Skin epidermis (tissue), 12 donors: ENCODE data around the gene TMEM117.
"Not testable (repeated sequence)": the region's sequence is repeated elsewhere in the genome, so short reads cannot be mapped to it uniquely, and the experiment has no call there.

Source experiments
- H3K27ac ChIP-seq, 21 experiments: fragments of 200-600 bp; sonication (generic) in 11 of 21; one replicate each; pipeline ENCODE4 v1.5.0; 2020; ENCODE audit warnings: mild to moderate bottlenecking in 3 of 21, inconsistent platforms in 2 of 21, moderate library complexity in 2 of 21
- H3K4me3 ChIP-seq, 7 experiments: fragments of 200-600 bp; sonication (generic) in 2 of 7; one replicate each; pipeline ENCODE4 v1.5.0; 2020; ENCODE audit warnings: inconsistent platforms in 2 of 7, mild to moderate bottlenecking in 2 of 7, moderate library complexity in 1 of 7

TMEM117 gene

GRCh38 chr12:44000309-44000952 is 164.6 kb downstream of the TMEM117 start:
- Histone ChIP-seq H3K4me3 (no peak overlapping the region), H3K27ac (no peak overlapping the region)

DNA sequence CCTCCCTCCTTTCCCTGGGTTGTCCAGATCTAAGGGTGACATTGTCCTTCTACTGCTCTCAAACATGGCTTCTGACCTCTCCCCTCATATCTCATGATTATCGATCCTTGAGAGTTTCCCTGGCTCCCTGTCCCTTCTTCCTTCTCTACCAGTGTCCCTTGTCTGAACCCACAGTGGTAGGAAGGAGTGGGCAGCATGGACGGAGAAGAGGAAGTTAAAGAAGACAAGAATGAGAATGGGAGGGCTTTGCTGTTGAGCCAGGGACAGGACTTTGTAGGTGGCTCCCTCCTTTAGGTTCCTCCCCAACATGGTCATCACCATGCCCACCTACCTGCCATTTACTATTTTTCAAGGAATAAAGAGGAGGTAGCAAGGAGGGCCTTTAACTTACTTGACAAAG is 166.7 kb downstream of the TMEM117 start:
- H3K27ac ChIP-seq, result no peak overlapping the region
- no peak overlapping the region for H3K4me3 ChIP-seq

- H3K4me3 ChIP-seq, result no peak overlapping the region
- H3K27ac ChIP-seq, result no peak overlapping the region
Measured at GRCh38 chr12:44003721-44004120, 167.8 kb downstream of the TMEM117 start.

- H3K27ac ChIP-seq, result no peak overlapping the region
- no peak overlapping the region for H3K4me3 ChIP-seq
Measured at GRCh38 chr12:44015333-44015941, 179.6 kb downstream of the TMEM117 start.

GRCh38 chr12:44017216-44017615 is 181.3 kb downstream of the TMEM117 start:
- Histone ChIP-seq H3K27ac (no peak overlapping the region), H3K4me3 (no peak overlapping the region)

- no peak overlapping the region for H3K4me3 ChIP-seq
- H3K27ac ChIP-seq, result no peak overlapping the region
Measured at GRCh38 chr12:44019118-44019517, 183.2 kb downstream of the TMEM117 start.

- Histone ChIP-seq H3K27ac (no peak overlapping the region), H3K4me3 (no peak overlapping the region)
Measured at GRCh38 chr12:44020555-44020954, 184.7 kb downstream of the TMEM117 start.

DNA sequence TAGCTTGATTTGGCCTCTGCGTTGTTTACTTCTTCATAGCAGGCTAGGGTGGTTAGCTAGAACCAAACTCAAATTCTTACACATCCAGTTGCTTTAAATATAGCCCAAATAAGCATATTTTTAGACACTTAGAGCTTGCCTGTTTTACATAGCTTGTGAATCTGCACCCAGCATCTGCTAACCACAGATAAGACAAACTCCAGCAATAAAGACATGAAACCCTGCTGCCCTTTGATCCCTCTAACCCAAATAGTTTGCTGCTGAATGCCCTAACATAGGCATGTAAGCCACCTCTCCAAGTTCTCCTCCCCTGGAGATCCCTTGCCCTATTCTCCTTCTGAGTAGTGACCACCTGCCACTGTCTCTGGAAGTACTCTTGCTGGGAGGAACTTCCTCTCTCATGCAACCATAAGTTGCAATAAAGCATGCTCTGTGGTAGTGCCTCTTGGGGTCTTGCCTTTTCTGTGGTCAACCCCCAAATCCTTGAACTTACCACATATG is 185.6 kb downstream of the TMEM117 start:
- Histone ChIP-seq H3K4me3 (no peak overlapping the region), H3K27ac (no peak overlapping the region)

GRCh38 chr12:44025499-44025898 is 189.6 kb downstream of the TMEM117 start:
- no peak overlapping the region for H3K27ac ChIP-seq
- no peak overlapping the region for H3K4me3 ChIP-seq

DNA sequence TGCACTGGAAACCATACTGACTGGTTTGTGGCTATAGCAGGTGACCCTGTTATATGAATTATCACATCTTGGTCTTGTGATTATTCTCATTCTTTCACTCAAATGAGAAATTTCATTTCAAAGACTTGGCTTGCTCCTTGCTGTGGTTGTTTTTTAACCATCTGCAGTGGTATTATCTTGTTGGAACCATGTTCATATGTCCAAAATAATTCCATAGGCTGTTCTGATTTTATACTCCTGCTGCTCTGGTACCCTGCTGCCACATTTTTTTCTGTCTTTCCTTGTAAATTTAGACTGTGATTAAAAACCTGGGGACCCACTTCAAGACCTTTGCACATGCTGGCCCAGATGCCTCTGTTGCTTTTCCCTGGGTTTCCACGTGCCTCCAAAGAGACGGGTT is 190.2 kb downstream of the TMEM117 start:
- no peak overlapping the region for H3K27ac ChIP-seq
- no peak overlapping the region for H3K4me3 ChIP-seq

DNA sequence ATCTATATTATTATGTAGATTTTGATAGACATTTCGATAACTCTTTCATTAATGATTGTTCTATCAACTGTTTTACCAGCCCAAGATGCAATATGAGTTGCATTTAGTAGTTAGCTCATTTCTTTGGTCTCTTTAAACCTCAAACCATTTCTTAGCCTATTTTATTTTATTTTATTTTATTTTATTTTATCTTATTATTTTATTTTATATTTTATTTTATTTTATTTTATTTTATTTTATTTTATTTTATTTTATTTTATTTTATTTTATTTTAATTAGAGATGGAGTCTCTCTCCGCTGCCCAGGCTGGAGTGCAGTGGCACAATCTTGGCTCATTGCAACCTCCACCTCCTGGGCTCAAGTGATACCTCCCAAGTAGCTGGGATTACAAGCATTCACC is 191.0 kb downstream of the TMEM117 start:
- H3K27ac ChIP-seq, H3K4me3 ChIP-seq: not testable (repeated sequence)

GRCh38 chr12:44029194-44029593 is 193.3 kb downstream of the TMEM117 start:
- no peak overlapping the region for H3K27ac ChIP-seq
- H3K4me3 ChIP-seq, result no peak overlapping the region

GRCh38 chr12:44031472-44032185 is 195.7 kb downstream of the TMEM117 start:
- Histone ChIP-seq H3K4me3 (no peak overlapping the region), H3K27ac (no peak overlapping the region)

DNA sequence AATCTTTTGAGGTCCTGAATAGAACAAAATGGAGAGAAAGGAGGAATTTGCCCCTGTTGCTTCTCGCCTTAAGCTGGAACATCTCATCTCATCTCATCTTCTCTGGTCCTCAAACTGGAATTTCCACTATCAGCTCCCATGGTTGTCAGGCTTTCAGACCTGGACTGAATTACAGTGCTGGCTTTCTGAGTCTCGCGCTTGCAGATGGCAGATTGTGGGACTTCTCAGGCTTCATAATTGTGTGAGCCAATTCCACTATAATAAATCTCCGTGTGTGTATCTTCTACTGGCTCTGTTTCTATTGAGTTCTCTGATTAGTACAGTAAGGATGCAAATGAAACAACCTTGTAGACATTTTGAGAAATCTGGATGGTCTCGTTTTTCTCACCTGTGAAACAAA is 199.0 kb downstream of the TMEM117 start:
- Histone ChIP-seq H3K27ac (no peak overlapping the region), H3K4me3 (no peak overlapping the region)

DNA sequence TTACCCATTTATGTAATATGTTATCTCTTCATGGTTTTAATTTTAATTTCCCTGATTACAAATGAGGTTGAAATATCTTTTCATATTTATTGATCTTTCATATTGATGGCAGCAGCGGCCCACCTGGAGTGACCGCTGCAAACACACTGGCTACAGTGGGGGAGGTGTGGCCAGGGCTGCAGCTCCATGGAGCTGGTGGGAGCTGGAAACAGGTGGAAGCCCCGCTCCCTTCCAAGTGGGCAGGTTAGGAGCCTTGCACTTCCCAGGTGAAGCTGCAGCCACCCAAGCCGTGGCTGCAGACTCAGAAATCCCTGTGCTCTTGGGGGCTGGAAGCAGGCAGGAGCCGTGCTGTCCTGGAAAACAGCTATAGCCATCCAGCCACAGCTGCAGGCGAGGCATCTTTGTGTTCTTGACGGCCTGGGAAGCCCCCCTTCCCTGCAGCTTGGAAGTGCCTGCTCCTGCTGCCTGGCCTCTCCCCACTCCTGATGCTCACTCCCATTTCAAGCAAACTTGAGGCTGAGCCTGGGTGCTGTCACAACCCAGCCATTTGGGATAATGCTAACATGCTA is 201.1 kb downstream of the TMEM117 start:
- no peak overlapping the region for H3K27ac ChIP-seq
- H3K4me3 ChIP-seq, result no peak overlapping the region

DNA sequence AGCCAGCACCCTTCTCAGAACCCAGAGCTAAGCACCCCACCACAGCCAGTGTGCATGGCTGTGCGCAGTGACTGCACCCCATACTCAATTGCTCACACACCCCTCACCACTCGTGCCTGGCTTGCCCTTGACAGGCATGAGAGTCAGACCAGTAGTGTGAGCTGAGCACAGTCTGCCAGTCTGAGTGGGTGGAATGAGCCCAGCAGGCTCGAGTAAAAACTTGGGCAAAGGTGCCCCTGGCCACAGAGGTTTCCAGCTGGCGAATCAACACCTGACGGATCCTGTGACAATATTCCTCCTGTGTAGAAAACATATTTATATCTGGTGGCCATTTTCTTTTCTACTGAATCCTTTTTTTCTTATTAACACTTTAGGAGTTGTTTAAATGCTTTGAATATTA is 202.5 kb downstream of the TMEM117 start:
- Histone ChIP-seq H3K27ac (no peak overlapping the region), H3K4me3 (no peak overlapping the region)

- not testable (repeated sequence) for H3K4me3 ChIP-seq, H3K27ac ChIP-seq
Measured at GRCh38 chr12:44044491-44044890, 208.6 kb downstream of the TMEM117 start.

GRCh38 chr12:44046732-44047417 is 211.0 kb downstream of the TMEM117 start:
- Histone ChIP-seq H3K27ac (no peak overlapping the region), H3K4me3 (no peak overlapping the region)

GRCh38 chr12:44052554-44052953 is 216.7 kb downstream of the TMEM117 start:
- Histone ChIP-seq H3K4me3 (no peak overlapping the region), H3K27ac (no peak overlapping the region)

GRCh38 chr12:44053549-44054127 is 217.8 kb downstream of the TMEM117 start:
- Histone ChIP-seq H3K27ac (no peak overlapping the region), H3K4me3 (no peak overlapping the region)
